SK-N-SH (cell line): ENCODE results near the gene PAM. TPM values are rescaled to one million over a fixed set of nuclear protein-coding genes. Genes with fewer than 3 reads are reported as not detected.
A peak's percentile ranks its signal among the peaks of the same experiment; 100 is the strongest.

Experiments
- CTCF ChIA-PET: fragments of 300-600, 350-600 bp; formaldehyde crosslinking; extraction: SDS; loops from one replicate; lab custom pipeline; 2021; lab: Yijun Ruan, JAX
- POLR2A ChIA-PET: fragments of 350-600 bp; sonication (Branson Sonifier 250); formaldehyde crosslinking; extraction: SDS; loops from one replicate; lab custom pipeline; 2020; ENCODE audit warnings: antibody characterized with exemption, inconsistent platforms; lab: Yijun Ruan, JAX
- DNase-seq: peaks from one replicate; pipeline ENCODE4 v3.0.0; 2012
- H2AFZ ChIP-seq: fragments of 200-600 bp; sonication (generic); 2 replicates; pipeline ENCODE4 v1.8.1; 2016; ENCODE audit warnings: antibody characterized with exemption, mild to moderate bottlenecking, low read depth
- H3F3A ChIP-seq: fragments of 200-600 bp; sonication (generic); replicated peaks from 2 replicates; pipeline ENCODE3; 2016; ENCODE audit warnings: antibody characterized with exemption, mild to moderate bottlenecking; ENCODE audit not compliant: insufficient read depth
- H3K27ac ChIP-seq, 2 experiments: fragments of 200-500 bp in 1 of 2; fragments of 200-600 bp in 1 of 2; sonication (Bioruptor generic) in 1 of 2; sonication (generic), shearing (Covaris generic) in 1 of 2; 2 replicates each; pipeline versions ENCODE4 v1.5.1 to v1.6.1; 2014 to 2016; ENCODE audit warnings: low read depth in 2 of 2, inconsistent platforms in 1 of 2, low read length in 1 of 2, mild to moderate bottlenecking in 1 of 2, mixed read lengths in 1 of 2
- H3K27me3 ChIP-seq: fragments of 200-600 bp; sonication (generic), shearing (Covaris generic); 2 replicates; pipeline ENCODE4 v1.6.1; 2016; ENCODE audit warnings: mixed run types; ENCODE audit not compliant: insufficient read depth
- H3K36me3 ChIP-seq, 2 experiments: fragments of 200-500 bp in 1 of 2; fragments of 200-600 bp in 1 of 2; sonication (Bioruptor generic) in 1 of 2; sonication (generic) in 1 of 2; replicated peaks in 1 of 2; 2 replicates each; pipeline versions ENCODE3 to v1.5.1; 2014 to 2016; ENCODE audit warnings: low read length in 1 of 2, mild to moderate bottlenecking in 1 of 2; ENCODE audit not compliant: insufficient read depth in 2 of 2, control insufficient read depth in 1 of 2
- H3K4me1 ChIP-seq, 2 experiments: fragments of 200-500 bp in 1 of 2; fragments of 200-600 bp in 1 of 2; sonication (Bioruptor generic) in 1 of 2; sonication (generic), shearing (Covaris generic) in 1 of 2; 2 replicates each; pipeline versions ENCODE4 v1.5.1 to v1.6.1; 2014 to 2016; ENCODE audit warnings: low read depth in 1 of 2, low read length in 1 of 2, mixed run types in 1 of 2; ENCODE audit not compliant: insufficient read depth in 2 of 2, control insufficient read depth in 1 of 2
- H3K4me2 ChIP-seq: fragments of 200-600 bp; sonication (generic), shearing (Covaris generic); 2 replicates; pipeline ENCODE4 v1.6.1; 2017; ENCODE audit warnings: mixed run types
- H3K4me3 ChIP-seq, 2 experiments: fragments of 200-500 bp in 1 of 2; fragments of 200-600 bp in 1 of 2; sonication (Bioruptor generic) in 1 of 2; sonication (generic), shearing (Covaris generic) in 1 of 2; 2 replicates each; pipeline versions ENCODE4 v1.5.1 to v1.8.1; 2014 to 2016; ENCODE audit warnings: low read depth in 2 of 2, inconsistent platforms in 1 of 2, low read length in 1 of 2, mild to moderate bottlenecking in 1 of 2, mixed read lengths in 1 of 2, moderate library complexity in 1 of 2
- H3K79me2 ChIP-seq: fragments of 200-600 bp; sonication (generic); 2 replicates; pipeline ENCODE4 v1.8.1; 2017; ENCODE audit warnings: mild to moderate bottlenecking; ENCODE audit not compliant: insufficient read depth
- H3K9ac ChIP-seq: fragments of 200-600 bp; sonication (generic); 2 replicates; pipeline ENCODE4 v1.6.1; 2017; ENCODE audit warnings: mixed run types
- H3K9me2 ChIP-seq: fragments of 200-600 bp; sonication (generic); 2 replicates; pipeline ENCODE4 v1.6.1; 2017; ENCODE audit warnings: mixed run types
- H3K9me3 ChIP-seq: fragments of 200-600 bp; sonication (generic); 2 replicates; pipeline ENCODE4 v1.6.1; 2017; ENCODE audit warnings: mixed run types, mild to moderate bottlenecking, moderate library complexity
- H4K20me1 ChIP-seq: fragments of 200-600 bp; sonication (generic); 2 replicates; pipeline ENCODE4 v1.6.1; 2017; ENCODE audit warnings: mild to moderate bottlenecking, mixed run types; ENCODE audit not compliant: insufficient read depth
- CHD2 ChIP-seq: fragments of 150-350 bp; IDR thresholded peaks from 2 replicates; pipeline ENCODE4 v1.6.1; 2018; ENCODE audit warnings: low read length; ENCODE audit not compliant: partially characterized antibody
- ELF1 ChIP-seq: IDR thresholded peaks from 2 replicates; pipeline ENCODE4 v1.4.0; 2012
- GABPA ChIP-seq: IDR thresholded peaks from 2 replicates; pipeline ENCODE4 v1.4.0; 2012; ENCODE audit warnings: low read depth, mild to moderate bottlenecking
- GATA2 ChIP-seq: sonication (generic); formaldehyde crosslinking; IDR thresholded peaks from 2 replicates; pipeline ENCODE4 v1.5.0; 2020; ENCODE audit warnings: mild to moderate bottlenecking, missing genetic modification reagents
- JUND ChIP-seq: IDR thresholded peaks from 2 replicates; pipeline ENCODE4 v1.4.0; 2012
- MXI1 ChIP-seq: IDR thresholded peaks from 2 replicates; pipeline ENCODE4 v1.6.1; 2012; ENCODE audit warnings: mild to moderate bottlenecking, low read depth, low read length, improper control_type of control experiment
- NFIC ChIP-seq: IDR thresholded peaks from 2 replicates; pipeline ENCODE4 v1.4.0; 2012; ENCODE audit warnings: borderline replicate concordance
- RAD21 ChIP-seq: IDR thresholded peaks from 2 replicates; pipeline ENCODE4 v1.6.1; 2012; ENCODE audit warnings: mild to moderate bottlenecking, low read length
- SMC3 ChIP-seq: IDR thresholded peaks from 2 replicates; pipeline ENCODE4 v1.6.1; 2012; ENCODE audit warnings: low read depth, low read length, improper control_type of control experiment
- WGBS: methylation state at CpG from one replicate; pipeline ENCODE4 v1.1.6; 2017; ENCODE audit warnings: low lambda C conversion rate; 5-methylcytosine and 5-hydroxymethylcytosine counted together
- polyA plus RNA-seq, 3 experiments: library from polyadenylated mRNA; depleted of rRNA; stranded (reverse); fragments of >200 nt; gene quantifications; 2 replicates each; pipeline ENCODE4 v1.2.3, GENCODE V29; 2012
- TF ChIP-seq, protein P1 (sequence below): IDR thresholded peaks from 2 replicates; pipeline ENCODE4 v1.6.1; 2012; ENCODE audit warnings: mild to moderate bottlenecking, low read depth, low read length, moderate library complexity
- TF ChIP-seq, protein P2 (sequence below): fragments of 150-350 bp; IDR thresholded peaks from 2 replicates; pipeline ENCODE4 v1.6.1; 2017; ENCODE audit warnings: antibody characterized with exemption, low read length, low read depth, borderline replicate concordance
- TF ChIP-seq, protein P3 (sequence below): fragments of 150-350 bp; IDR thresholded peaks from 2 replicates; pipeline ENCODE4 v1.6.1; 2016; ENCODE audit warnings: mild to moderate bottlenecking, low read depth, low read length
- TF ChIP-seq, protein P4 (sequence below): fragments of 200-600 bp; sonication (generic); IDR thresholded peaks from 2 replicates; pipeline ENCODE4 v1.6.1; 2017; ENCODE audit warnings: antibody characterized with exemption, mild to moderate bottlenecking, moderate library complexity

PAM gene
- polyA plus RNA-seq, 1 of the 3 experiments (the other 2 are of a cell fraction) = 507 TPM

DNA sequence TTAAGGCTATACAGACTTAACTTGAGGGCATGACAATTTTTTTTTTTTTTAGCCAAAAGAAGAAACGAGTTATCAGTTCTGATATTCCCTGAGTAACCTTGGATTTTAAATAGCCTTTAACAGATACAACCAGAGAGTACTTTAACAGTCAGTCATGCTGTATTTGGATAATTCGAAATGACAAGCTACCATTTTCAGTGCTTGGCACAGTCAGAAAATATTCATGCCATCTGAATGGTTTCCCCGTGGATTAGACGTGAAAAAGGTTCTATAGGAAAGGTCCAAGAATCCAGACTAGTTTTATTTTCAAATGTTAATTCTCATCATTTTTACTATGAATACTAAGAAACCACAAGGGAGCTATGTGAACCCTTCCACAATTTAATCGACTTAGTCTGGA, 165.7 kb downstream of the PAM start (continued):
- TF ChIP-seq, protein P1, sequence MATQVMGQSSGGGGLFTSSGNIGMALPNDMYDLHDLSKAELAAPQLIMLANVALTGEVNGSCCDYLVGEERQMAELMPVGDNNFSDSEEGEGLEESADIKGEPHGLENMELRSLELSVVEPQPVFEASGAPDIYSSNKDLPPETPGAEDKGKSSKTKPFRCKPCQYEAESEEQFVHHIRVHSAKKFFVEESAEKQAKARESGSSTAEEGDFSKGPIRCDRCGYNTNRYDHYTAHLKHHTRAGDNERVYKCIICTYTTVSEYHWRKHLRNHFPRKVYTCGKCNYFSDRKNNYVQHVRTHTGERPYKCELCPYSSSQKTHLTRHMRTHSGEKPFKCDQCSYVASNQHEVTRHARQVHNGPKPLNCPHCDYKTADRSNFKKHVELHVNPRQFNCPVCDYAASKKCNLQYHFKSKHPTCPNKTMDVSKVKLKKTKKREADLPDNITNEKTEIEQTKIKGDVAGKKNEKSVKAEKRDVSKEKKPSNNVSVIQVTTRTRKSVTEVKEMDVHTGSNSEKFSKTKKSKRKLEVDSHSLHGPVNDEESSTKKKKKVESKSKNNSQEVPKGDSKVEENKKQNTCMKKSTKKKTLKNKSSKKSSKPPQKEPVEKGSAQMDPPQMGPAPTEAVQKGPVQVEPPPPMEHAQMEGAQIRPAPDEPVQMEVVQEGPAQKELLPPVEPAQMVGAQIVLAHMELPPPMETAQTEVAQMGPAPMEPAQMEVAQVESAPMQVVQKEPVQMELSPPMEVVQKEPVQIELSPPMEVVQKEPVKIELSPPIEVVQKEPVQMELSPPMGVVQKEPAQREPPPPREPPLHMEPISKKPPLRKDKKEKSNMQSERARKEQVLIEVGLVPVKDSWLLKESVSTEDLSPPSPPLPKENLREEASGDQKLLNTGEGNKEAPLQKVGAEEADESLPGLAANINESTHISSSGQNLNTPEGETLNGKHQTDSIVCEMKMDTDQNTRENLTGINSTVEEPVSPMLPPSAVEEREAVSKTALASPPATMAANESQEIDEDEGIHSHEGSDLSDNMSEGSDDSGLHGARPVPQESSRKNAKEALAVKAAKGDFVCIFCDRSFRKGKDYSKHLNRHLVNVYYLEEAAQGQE = no peak
- TF ChIP-seq, protein P2, sequence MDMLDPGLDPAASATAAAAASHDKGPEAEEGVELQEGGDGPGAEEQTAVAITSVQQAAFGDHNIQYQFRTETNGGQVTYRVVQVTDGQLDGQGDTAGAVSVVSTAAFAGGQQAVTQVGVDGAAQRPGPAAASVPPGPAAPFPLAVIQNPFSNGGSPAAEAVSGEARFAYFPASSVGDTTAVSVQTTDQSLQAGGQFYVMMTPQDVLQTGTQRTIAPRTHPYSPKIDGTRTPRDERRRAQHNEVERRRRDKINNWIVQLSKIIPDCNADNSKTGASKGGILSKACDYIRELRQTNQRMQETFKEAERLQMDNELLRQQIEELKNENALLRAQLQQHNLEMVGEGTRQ = no peak
- TF ChIP-seq SMC3 = no peak
- no peak for TF ChIP-seq RAD21
- TF ChIP-seq JUND = no peak
- no peak for TF ChIP-seq GABPA
- no peak for TF ChIP-seq GATA2 (CRISPR knock-in tag)
- no peak for TF ChIP-seq MXI1
- no peak for TF ChIP-seq CHD2
- TF ChIP-seq, protein P3, sequence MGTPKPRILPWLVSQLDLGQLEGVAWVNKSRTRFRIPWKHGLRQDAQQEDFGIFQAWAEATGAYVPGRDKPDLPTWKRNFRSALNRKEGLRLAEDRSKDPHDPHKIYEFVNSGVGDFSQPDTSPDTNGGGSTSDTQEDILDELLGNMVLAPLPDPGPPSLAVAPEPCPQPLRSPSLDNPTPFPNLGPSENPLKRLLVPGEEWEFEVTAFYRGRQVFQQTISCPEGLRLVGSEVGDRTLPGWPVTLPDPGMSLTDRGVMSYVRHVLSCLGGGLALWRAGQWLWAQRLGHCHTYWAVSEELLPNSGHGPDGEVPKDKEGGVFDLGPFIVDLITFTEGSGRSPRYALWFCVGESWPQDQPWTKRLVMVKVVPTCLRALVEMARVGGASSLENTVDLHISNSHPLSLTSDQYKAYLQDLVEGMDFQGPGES = no peak
- TF ChIP-seq, protein P4, sequence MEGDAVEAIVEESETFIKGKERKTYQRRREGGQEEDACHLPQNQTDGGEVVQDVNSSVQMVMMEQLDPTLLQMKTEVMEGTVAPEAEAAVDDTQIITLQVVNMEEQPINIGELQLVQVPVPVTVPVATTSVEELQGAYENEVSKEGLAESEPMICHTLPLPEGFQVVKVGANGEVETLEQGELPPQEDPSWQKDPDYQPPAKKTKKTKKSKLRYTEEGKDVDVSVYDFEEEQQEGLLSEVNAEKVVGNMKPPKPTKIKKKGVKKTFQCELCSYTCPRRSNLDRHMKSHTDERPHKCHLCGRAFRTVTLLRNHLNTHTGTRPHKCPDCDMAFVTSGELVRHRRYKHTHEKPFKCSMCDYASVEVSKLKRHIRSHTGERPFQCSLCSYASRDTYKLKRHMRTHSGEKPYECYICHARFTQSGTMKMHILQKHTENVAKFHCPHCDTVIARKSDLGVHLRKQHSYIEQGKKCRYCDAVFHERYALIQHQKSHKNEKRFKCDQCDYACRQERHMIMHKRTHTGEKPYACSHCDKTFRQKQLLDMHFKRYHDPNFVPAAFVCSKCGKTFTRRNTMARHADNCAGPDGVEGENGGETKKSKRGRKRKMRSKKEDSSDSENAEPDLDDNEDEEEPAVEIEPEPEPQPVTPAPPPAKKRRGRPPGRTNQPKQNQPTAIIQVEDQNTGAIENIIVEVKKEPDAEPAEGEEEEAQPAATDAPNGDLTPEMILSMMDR = no peak
- TF ChIP-seq, all 33 proteins: peak for 4

- Histone ChIP-seq H3K9ac (no peak overlapping the region), H4K20me1 (no peaks in the 10 kb centered on the region), H3K9me3 (no peaks in the 10 kb centered on the region), H2AFZ (no peak overlapping the region), H3K36me3 (peaks cover 21 to 31% of the 10 kb centered on the region in 2 experiments), H3K4me2 (peak overlapping the region; percentile 2; the same call in 1 of the 2 replicates), H3K4me3 (no peak overlapping the region), H3K27ac (peak overlapping the region; percentile 82 to 95), H3K4me1 (peaks cover 17 to 32% of the 10 kb centered on the region in 2 experiments), H3K9me2 (no peaks in the 10 kb centered on the region), H3K79me2 (peaks cover 20% of the 10 kb centered on the region), H3F3A (peaks cover 25% of the 10 kb centered on the region), H3K27me3 (no peaks in the 10 kb centered on the region)
- CTCF ChIA-PET = interaction anchor here (0.7 to 3.8 kb wide), 3 partner anchors 10 to 21 kb away, joined by 3 to 12 read pairs (median 3); no protein-coding TSS in a partner anchor
- DNase-seq = no peak
- 30% methylated on average over 1 of the region's 1 CpG for WGBS
- POLR2A ChIA-PET = no interaction called here
- TF ChIP-seq MXI1 (no peak), NFIC (no peak; the same call in 1 of the 2 replicates), ELF1 (no peak)
- TF ChIP-seq, protein P3 = no peak
- TF ChIP-seq, protein P4 = no peak
- TF ChIP-seq, protein P1 = no peak
Measured at GRCh38 chr5:102921341-102922044, 166.4 kb downstream of the PAM start.
